Keratinocyte (primary cell): Measurements from ENCODE around the gene BUB1. TPM values are rescaled to one million over a fixed set of nuclear protein-coding genes. Genes with fewer than 3 reads are reported as not detected.

Source experiments
- DNase-seq: peaks from one replicate; pipeline ENCODE4 v3.0.0-alpha.2; 2011; ENCODE audit warnings: low read depth, missing footprints, low spot score
- FAIRE-seq: peaks from 2 replicates; lab custom pipeline; 2011; peaks lifted over from hg19 to GRCh38; lab: Jason Lieb, UNC
- H2AFZ ChIP-seq: 2 replicates; pipeline ENCODE4 v1.6.0; 2012; ENCODE audit warnings: low read length, control low read depth, inconsistent platforms; ENCODE audit not compliant: control insufficient read depth
- H3K27ac ChIP-seq: 2 replicates; pipeline ENCODE4 v1.5.1; 2011; ENCODE audit warnings: low read length; ENCODE audit not compliant: control insufficient read depth, insufficient read depth
- H3K27me3 ChIP-seq: 3 replicates; pipeline ENCODE4 v1.6.0; 2011; ENCODE audit warnings: low read length; ENCODE audit not compliant: control insufficient read depth, insufficient read depth; ENCODE audit errors: extremely low read depth
- H3K36me3 ChIP-seq, 2 experiments: 2 replicates in 1 of 2; 3 replicates in 1 of 2; pipeline ENCODE4 v1.5.1; 2011; ENCODE audit warnings: low read length in 2 of 2, mild to moderate bottlenecking in 1 of 2; ENCODE audit not compliant: control insufficient read depth in 2 of 2, insufficient read depth in 2 of 2; ENCODE audit errors: extremely low read depth in 1 of 2
- H3K4me1 ChIP-seq: 3 replicates; pipeline ENCODE4 v1.5.1; 2011; ENCODE audit warnings: low read length; ENCODE audit not compliant: control insufficient read depth, insufficient read depth; ENCODE audit errors: extremely low read depth
- H3K4me2 ChIP-seq: 3 replicates; pipeline ENCODE4 v1.6.0; 2011; ENCODE audit warnings: low read depth, low read length; ENCODE audit not compliant: control insufficient read depth, insufficient read depth; ENCODE audit errors: extremely low read depth
- H3K4me3 ChIP-seq, 3 experiments: fragments of 200-600 bp in 1 of 3; sonication (generic) in 1 of 3; 2 replicates in 2 of 3; 3 replicates in 1 of 3; pipeline ENCODE4 v1.5.1; 2011 to 2016; ENCODE audit warnings: low read length in 3 of 3, mild to moderate bottlenecking in 3 of 3, control low read depth in 2 of 3, inconsistent platforms in 1 of 3, low read depth in 1 of 3, mixed read lengths in 1 of 3, mixed run types in 1 of 3, moderate library complexity in 1 of 3; ENCODE audit not compliant: control insufficient read depth in 2 of 3, insufficient read depth in 2 of 3; ENCODE audit errors: extremely low read depth in 1 of 3
- H3K79me2 ChIP-seq: 2 replicates; pipeline ENCODE4 v1.6.0; 2012; ENCODE audit warnings: low read length; ENCODE audit not compliant: control insufficient read depth, insufficient read depth
- H3K9ac ChIP-seq: 3 replicates; pipeline ENCODE4 v1.6.0; 2011; ENCODE audit warnings: low read length; ENCODE audit not compliant: control insufficient read depth, insufficient read depth; ENCODE audit errors: extremely low read depth
- H3K9me1 ChIP-seq: 3 replicates; pipeline ENCODE4 v1.6.0; 2011; ENCODE audit warnings: low read length; ENCODE audit not compliant: control insufficient read depth, insufficient read depth; ENCODE audit errors: extremely low read depth
- H3K9me3 ChIP-seq: 2 replicates; pipeline ENCODE4 v1.5.1; 2012; ENCODE audit warnings: low read depth, low read length; ENCODE audit not compliant: control insufficient read depth
- H4K20me1 ChIP-seq: 3 replicates; pipeline ENCODE4 v1.6.0; 2011; ENCODE audit warnings: low read length; ENCODE audit not compliant: control insufficient read depth, insufficient read depth; ENCODE audit errors: extremely low read depth
- CTCF ChIP-seq, 3 experiments: IDR thresholded peaks in 1 of 3; conservative IDR thresholded peaks in 1 of 3; optimal IDR thresholded peaks in 1 of 3; 2 replicates in 2 of 3; 3 replicates in 1 of 3; pipeline versions ENCODE3 to v1.5.1; 2011; ENCODE audit warnings: low read length in 3 of 3, mild to moderate bottlenecking in 3 of 3, moderate library complexity in 2 of 3, control low read depth in 1 of 3, inconsistent platforms in 1 of 3; ENCODE audit not compliant: insufficient read depth in 2 of 3; ENCODE audit errors: extremely low read depth in 1 of 3
- EZH2 ChIP-seq: IDR thresholded peaks from one replicate; pipeline ENCODE4 v1.6.1; 2012; ENCODE audit warnings: inconsistent platforms, mild to moderate bottlenecking, low read length, moderate library complexity
- dilution Hi-C: fragments of 300-500 bp; cut with MboI; formaldehyde crosslinking; loops from one replicate; pipeline ENCODE4 v1.7.0; 2020; ENCODE audit warnings: low sequenced_read_pairs; ENCODE audit not compliant: extremely low pct_ligation_motif_present
- polyA plus RNA-seq, 5 experiments: library from polyadenylated mRNA; depleted of rRNA in 3 of 5; stranded (reverse) in 3 of 5; stranded (forward) in 1 of 5; unstranded in 1 of 5; fragments of >200 nt; gene quantifications; 1 replicate in 1 of 5; 2 replicates in 3 of 5; 3 replicates in 1 of 5; pipeline versions ENCODE4 v1.2.1 to v1.2.3, GENCODE V29; 2011 to 2012; ENCODE audit warnings: missing spikeins in 2 of 5, low read depth in 1 of 5, low replicate concordance in 1 of 5

BUB1 gene
- polyA plus RNA-seq, 1 donor (not counting 4 experiments of a cell fraction or from before 2014, with no cell fraction given), result 24.7 TPM

GRCh38 chr2:110644357-110644756 is 33.5 kb downstream of the BUB1 start:
- H3K9me3 ChIP-seq, result no peaks in the 10 kb centered on the region
- peaks cover 2 to 26% of the 10 kb centered on the region in 2 experiments for H3K36me3 ChIP-seq
- H4K20me1 ChIP-seq, result no peaks in the 10 kb centered on the region
- H3K9me1 ChIP-seq, result no peaks in the 10 kb centered on the region
- no peak overlapping the region for H3K4me3 ChIP-seq
- DNase-seq (no peak), FAIRE-seq (no peak)
- H3K27ac ChIP-seq, result no peak overlapping the region
- dilution Hi-C loops, result no loop called here
- H3K27me3 ChIP-seq, result no peaks in the 10 kb centered on the region
- no peaks in the 10 kb centered on the region for H3K79me2 ChIP-seq
- H2AFZ ChIP-seq, result no peak overlapping the region
- H3K4me2 ChIP-seq, result no peak overlapping the region
- TF ChIP-seq CTCF (optimal IDR thresholded peaks at IDR 0.05 in 1 of 3, IDR thresholded peaks at IDR 0.05 in 1 of 3, conservative IDR thresholded peaks at IDR 0.05 in 1 of 3; ENCODE audit: extremely low read depth in 1 of 3, insufficient read depth in 2 of 3, low read length in 3 of 3) (no peak), EZH2 (no peak)
- H3K9ac ChIP-seq, result no peak overlapping the region
- H3K4me1 ChIP-seq, result no peaks in the 10 kb centered on the region

GRCh38 chr2:110642360-110642759 is 35.5 kb downstream of the BUB1 start:
- TF ChIP-seq EZH2, result no peak
- no peak for TF ChIP-seq CTCF (optimal IDR thresholded peaks at IDR 0.05 in 1 of 3, IDR thresholded peaks at IDR 0.05 in 1 of 3, conservative IDR thresholded peaks at IDR 0.05 in 1 of 3; ENCODE audit: extremely low read depth in 1 of 3, insufficient read depth in 2 of 3, low read length in 3 of 3)
- H3K36me3 ChIP-seq, result peaks cover 2 to 26% of the 10 kb centered on the region in 2 experiments
- no peaks in the 10 kb centered on the region for H3K79me2 ChIP-seq
- no peak overlapping the region for H3K4me2 ChIP-seq
- no peak overlapping the region for H2AFZ ChIP-seq
- H3K4me3 ChIP-seq, result no peak overlapping the region
- no peak overlapping the region for H3K27ac ChIP-seq
- H3K9ac ChIP-seq, result no peak overlapping the region
- no peaks in the 10 kb centered on the region for H3K27me3 ChIP-seq
- no peaks in the 10 kb centered on the region for H3K9me1 ChIP-seq
- dilution Hi-C loops, result no loop called here
- no peak for FAIRE-seq
- DNase-seq, result no peak
- no peaks in the 10 kb centered on the region for H3K9me3 ChIP-seq
- no peaks in the 10 kb centered on the region for H3K4me1 ChIP-seq
- H4K20me1 ChIP-seq, result no peaks in the 10 kb centered on the region
